A673 (cell line): ENCODE data around the gene DNAI1.

Experiments used
- EZH2 ChIP-seq: fragments of 200-600 bp; sonication (generic); IDR thresholded peaks from 2 replicates; pipeline ENCODE4 v1.6.1; 2017; ENCODE audit warnings: borderline replicate concordance, low read depth, mild to moderate bottlenecking, mixed read lengths, antibody characterized with exemption, low read length; ENCODE audit not compliant: poor library complexity, severe bottlenecking
- TF ChIP-seq, protein P1 (sequence below): fragments of 300-800, 200-600 bp; sonication (generic); conservative IDR thresholded peaks from 2 replicates; pipeline ENCODE4 v1.5.1; 2017; ENCODE audit warnings: low read depth, mild to moderate bottlenecking, antibody characterized with exemption, low read length, moderate library complexity, mixed read lengths

DNA sequence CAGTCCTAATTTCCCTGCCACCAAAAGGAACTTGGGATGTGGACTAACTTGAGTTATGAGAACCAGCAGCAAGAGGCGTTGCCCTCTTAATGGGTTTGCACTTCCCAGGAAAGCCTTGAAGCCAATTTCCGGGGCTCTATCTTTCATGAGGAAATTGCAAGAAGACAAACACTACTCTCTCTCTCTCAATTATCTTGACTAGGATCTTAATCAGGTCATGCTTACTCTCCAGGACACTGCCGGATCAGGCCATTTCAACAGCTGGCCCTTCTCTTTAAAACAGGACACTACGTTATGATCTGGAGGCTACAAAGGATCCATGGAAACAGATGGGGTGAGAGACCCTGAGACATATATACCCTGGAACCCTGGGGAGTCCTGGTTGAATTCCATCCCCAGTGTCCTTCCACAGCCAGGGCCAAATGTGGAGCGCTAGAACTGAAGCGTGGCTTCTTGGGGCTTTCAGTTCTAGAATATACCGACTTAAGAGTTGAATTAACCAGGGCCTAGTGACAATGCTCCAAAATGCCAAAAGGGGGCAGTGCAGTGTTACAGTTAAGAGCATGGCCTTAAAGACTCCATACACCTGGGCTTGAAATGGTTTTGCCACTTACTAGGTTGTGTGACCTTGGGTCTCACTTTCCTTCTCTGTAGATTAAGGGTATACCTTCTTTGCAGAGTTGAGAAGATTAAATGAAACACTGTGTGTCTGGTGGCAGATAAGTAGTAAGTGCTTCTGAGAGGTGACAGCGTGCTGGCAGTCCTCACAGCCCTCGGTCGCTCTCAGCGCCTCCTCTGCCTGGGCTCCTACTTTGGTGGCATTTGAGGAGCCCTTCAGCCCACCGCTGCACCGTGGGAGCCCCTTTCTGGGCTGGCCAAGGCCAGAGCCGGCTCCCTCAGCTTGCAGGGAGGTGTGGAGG is 21.3 kb upstream of the DNAI1 start:
- TF ChIP-seq, protein P1, sequence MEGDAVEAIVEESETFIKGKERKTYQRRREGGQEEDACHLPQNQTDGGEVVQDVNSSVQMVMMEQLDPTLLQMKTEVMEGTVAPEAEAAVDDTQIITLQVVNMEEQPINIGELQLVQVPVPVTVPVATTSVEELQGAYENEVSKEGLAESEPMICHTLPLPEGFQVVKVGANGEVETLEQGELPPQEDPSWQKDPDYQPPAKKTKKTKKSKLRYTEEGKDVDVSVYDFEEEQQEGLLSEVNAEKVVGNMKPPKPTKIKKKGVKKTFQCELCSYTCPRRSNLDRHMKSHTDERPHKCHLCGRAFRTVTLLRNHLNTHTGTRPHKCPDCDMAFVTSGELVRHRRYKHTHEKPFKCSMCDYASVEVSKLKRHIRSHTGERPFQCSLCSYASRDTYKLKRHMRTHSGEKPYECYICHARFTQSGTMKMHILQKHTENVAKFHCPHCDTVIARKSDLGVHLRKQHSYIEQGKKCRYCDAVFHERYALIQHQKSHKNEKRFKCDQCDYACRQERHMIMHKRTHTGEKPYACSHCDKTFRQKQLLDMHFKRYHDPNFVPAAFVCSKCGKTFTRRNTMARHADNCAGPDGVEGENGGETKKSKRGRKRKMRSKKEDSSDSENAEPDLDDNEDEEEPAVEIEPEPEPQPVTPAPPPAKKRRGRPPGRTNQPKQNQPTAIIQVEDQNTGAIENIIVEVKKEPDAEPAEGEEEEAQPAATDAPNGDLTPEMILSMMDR, result peak; percentile 88
- no peak for TF ChIP-seq EZH2
